Omental fat pad (tissue), 4 donors: ENCODE measurements around the gene FOXB2. TPM values are rescaled to one million over a fixed set of nuclear protein-coding genes. Genes with fewer than 3 reads are reported as not detected.
"Not testable (repeated sequence)": the region's sequence is repeated elsewhere in the genome, so short reads cannot be mapped to it uniquely, and the experiment has no call there.

ENCODE experiments used
- ATAC-seq: fragments of 150-250 bp; one replicate; pipeline ENCODE4 v1.9.1; 2016; ENCODE audit warnings: mild to moderate bottlenecking, moderate library complexity; ENCODE audit not compliant: low FRiP score
- DNase-seq: peaks from one replicate; pipeline ENCODE4 v3.0.0-alpha.2; 2019; ENCODE audit warnings: low spot score
- CTCF ChIP-seq, 3 donors: fragments of 450-650 bp; IDR thresholded peaks; one replicate each; pipeline ENCODE4 v1.5.1; 2016 to 2017; ENCODE audit warnings: antibody characterized with exemption in 3 of 3, mild to moderate bottlenecking in 3 of 3, moderate library complexity in 2 of 3
- total RNA-seq, 4 donors: library from RNA; depleted of rRNA; stranded (reverse); fragments of >200 nt; gene quantifications; one replicate each; pipeline ENCODE4 v1.1.0, GENCODE V29; 2016

The FOXB2 gene
- total RNA-seq, 4 donors from 2014 or later = not detected

GRCh38 chr9:77028478-77028877 is 9.0 kb downstream of the FOXB2 start:
- no peak for TF ChIP-seq CTCF (IDR thresholded peaks at IDR 0.05)
- ATAC-seq (no peak), DNase-seq (no peak)

- ATAC-seq = no peak
- no peak for DNase-seq
- TF ChIP-seq CTCF (IDR thresholded peaks at IDR 0.05) = no peak
Measured at GRCh38 chr9:77030045-77030444, 10.6 kb downstream of the FOXB2 start.

GRCh38 chr9:77038281-77039036 is 19.0 kb downstream of the FOXB2 start:
- no peak for ATAC-seq
- TF ChIP-seq CTCF (IDR thresholded peaks at IDR 0.05) = no peak
- no peak for DNase-seq

- ATAC-seq (no peak), DNase-seq (no peak)
- TF ChIP-seq CTCF (IDR thresholded peaks at IDR 0.05) = no peak
Measured at GRCh38 chr9:77040340-77040739, 20.9 kb downstream of the FOXB2 start.

- DNase-seq, ATAC-seq: not testable (repeated sequence)
Measured at GRCh38 chr9:77043743-77044142, 24.3 kb downstream of the FOXB2 start.

GRCh38 chr9:77060681-77061080 is 41.2 kb downstream of the FOXB2 start:
- not testable (repeated sequence) for DNase-seq, ATAC-seq

GRCh38 chr9:77063645-77064285 is 44.3 kb downstream of the FOXB2 start:
- no peak for DNase-seq
- no peak for ATAC-seq
- TF ChIP-seq CTCF (IDR thresholded peaks at IDR 0.05) = no peak

- DNase-seq (no peak), ATAC-seq (no peak)
- no peak for TF ChIP-seq CTCF (IDR thresholded peaks at IDR 0.05)
Measured at GRCh38 chr9:77066388-77066787, 46.9 kb downstream of the FOXB2 start.
